Measurements from ENCODE around the gene PCSK5. TPM values are rescaled to one million over a fixed set of nuclear protein-coding genes. Genes with fewer than 3 reads are reported as not detected.

The PCSK5 gene
- total and polyA plus RNA-seq, 4 experiments from 2014 or later: 3.4 to 8.4 (median 6.5) TPM

GRCh38 chr9:76085596-76085995 is 195.1 kb downstream of the PCSK5 start:
- POLR2A ChIA-PET (ENCODE audit: partially characterized antibody): no interaction called here
- Mint-ChIP-seq H3K4me3 (no peak overlapping the region), H3K36me3 (peaks cover 4 to 6% of the 10 kb centered on the region in 2 donors), H3K27me3 (no peaks in the 10 kb centered on the region), H3K9me3 (no peaks in the 10 kb centered on the region), H3K27ac (no peak overlapping the region), H3K4me1 (peaks cover 0 to 4% (median 0%) of the 10 kb centered on the region in 4 donors)
- Histone ChIP-seq H3K36me3 (ENCODE audit: insufficient read depth, low read length) (no peaks in the 10 kb centered on the region), H3K27ac (ENCODE audit: low read depth, low read length) (no peak overlapping the region), H3K9me3 (ENCODE audit: control insufficient read depth in 1 of 2, low read length in 2 of 2) (no peaks in the 10 kb centered on the region), H3K27me3 (ENCODE audit: insufficient read depth, low read length) (no peaks in the 10 kb centered on the region), H3K4me3 (ENCODE audit: low read length in 2 of 2) (no peak overlapping the region), H3K4me1 (ENCODE audit: insufficient read depth, low read length) (no peaks in the 10 kb centered on the region)
- DNase-seq: no peak
- intact Hi-C loops (cut with micrococcal nuclease): no loop called here
- CTCF ChIA-PET (ENCODE audit: partially characterized antibody): no interaction called here

- no peak overlapping the region for H3K4me3 ChIP-seq (ENCODE audit: low read length in 2 of 2)
- intact Hi-C loops (cut with micrococcal nuclease): no loop called here
- no peaks in the 10 kb centered on the region for H3K36me3 ChIP-seq (ENCODE audit: insufficient read depth, low read length)
- DNase-seq: no peak
- ChIA-PET POLR2A (ENCODE audit: partially characterized antibody) (no interaction called here), CTCF (ENCODE audit: partially characterized antibody) (no interaction called here)
- Mint-ChIP-seq H3K27ac (no peak overlapping the region), H3K9me3 (no peaks in the 10 kb centered on the region), H3K36me3 (peaks cover 4 to 6% of the 10 kb centered on the region in 2 donors), H3K4me3 (no peak overlapping the region), H3K27me3 (no peaks in the 10 kb centered on the region), H3K4me1 (peaks cover 0 to 4% (median 0%) of the 10 kb centered on the region in 4 donors)
- H3K9me3 ChIP-seq (ENCODE audit: control insufficient read depth in 1 of 2, low read length in 2 of 2): no peaks in the 10 kb centered on the region
- H3K27me3 ChIP-seq (ENCODE audit: insufficient read depth, low read length): no peaks in the 10 kb centered on the region
- no peak overlapping the region for H3K27ac ChIP-seq (ENCODE audit: low read depth, low read length)
- no peaks in the 10 kb centered on the region for H3K4me1 ChIP-seq (ENCODE audit: insufficient read depth, low read length)
Observed at GRCh38 chr9:76086539-76086938, 196.1 kb downstream of the PCSK5 start.

- Mint-ChIP-seq H3K4me1 (peaks cover 0 to 4% (median 0%) of the 10 kb centered on the region in 4 donors), H3K9me3 (no peaks in the 10 kb centered on the region), H3K4me3 (no peak overlapping the region), H3K27ac (no peak overlapping the region), H3K27me3 (no peaks in the 10 kb centered on the region), H3K36me3 (peaks cover 4 to 6% of the 10 kb centered on the region in 2 donors)
- Histone ChIP-seq H3K27ac (ENCODE audit: low read depth, low read length) (no peak overlapping the region), H3K4me3 (ENCODE audit: low read length in 2 of 2) (no peak overlapping the region), H3K36me3 (ENCODE audit: insufficient read depth, low read length) (no peaks in the 10 kb centered on the region), H3K9me3 (ENCODE audit: control insufficient read depth in 1 of 2, low read length in 2 of 2) (no peaks in the 10 kb centered on the region), H3K4me1 (ENCODE audit: insufficient read depth, low read length) (no peaks in the 10 kb centered on the region), H3K27me3 (ENCODE audit: insufficient read depth, low read length) (no peaks in the 10 kb centered on the region)
- ChIA-PET POLR2A (ENCODE audit: partially characterized antibody) (no interaction called here), CTCF (ENCODE audit: partially characterized antibody) (no interaction called here)
- DNase-seq: no peak
- intact Hi-C loops (cut with micrococcal nuclease): no loop called here
Observed at GRCh38 chr9:76087976-76088375, 197.5 kb downstream of the PCSK5 start.

GRCh38 chr9:76090330-76090729 is 199.9 kb downstream of the PCSK5 start:
- Histone ChIP-seq H3K4me1 (ENCODE audit: insufficient read depth, low read length) (no peaks in the 10 kb centered on the region), H3K27me3 (ENCODE audit: insufficient read depth, low read length) (no peaks in the 10 kb centered on the region), H3K27ac (ENCODE audit: low read depth, low read length) (no peak overlapping the region), H3K4me3 (ENCODE audit: low read length in 2 of 2) (no peak overlapping the region), H3K9me3 (ENCODE audit: control insufficient read depth in 1 of 2, low read length in 2 of 2) (no peaks in the 10 kb centered on the region), H3K36me3 (ENCODE audit: insufficient read depth, low read length) (no peaks in the 10 kb centered on the region)
- ChIA-PET POLR2A (ENCODE audit: partially characterized antibody) (no interaction called here), CTCF (ENCODE audit: partially characterized antibody) (no interaction called here)
- Mint-ChIP-seq H3K4me3 (no peak overlapping the region), H3K27ac (no peak overlapping the region), H3K4me1 (peaks cover 0 to 4% (median 0%) of the 10 kb centered on the region in 4 donors), H3K36me3 (peaks cover 0 to 2% of the 10 kb centered on the region in 2 donors), H3K27me3 (no peaks in the 10 kb centered on the region), H3K9me3 (no peaks in the 10 kb centered on the region)
- intact Hi-C loops (cut with micrococcal nuclease): loop anchor here (10.0 kb wide), 1 partner anchor 66 kb away; no protein-coding TSS in a partner anchor
- DNase-seq: no peak

GRCh38 chr9:76090909-76091308 is 200.4 kb downstream of the PCSK5 start:
- Mint-ChIP-seq H3K27me3 (no peaks in the 10 kb centered on the region), H3K36me3 (peaks cover 3 to 5% of the 10 kb centered on the region in 2 donors), H3K27ac (no peak overlapping the region), H3K4me1 (peaks cover 0 to 4% (median 0%) of the 10 kb centered on the region in 4 donors), H3K4me3 (no peak overlapping the region), H3K9me3 (no peaks in the 10 kb centered on the region)
- no peaks in the 10 kb centered on the region for H3K4me1 ChIP-seq (ENCODE audit: insufficient read depth, low read length)
- H3K27ac ChIP-seq (ENCODE audit: low read depth, low read length): no peak overlapping the region
- CTCF ChIA-PET (ENCODE audit: partially characterized antibody): interaction anchor here (1.1 kb wide), 2 partner anchors 9 to 11 kb away, joined by 3 to 4 read pairs; no protein-coding TSS in a partner anchor
- POLR2A ChIA-PET (ENCODE audit: partially characterized antibody): no interaction called here
- H3K9me3 ChIP-seq (ENCODE audit: control insufficient read depth in 1 of 2, low read length in 2 of 2): no peaks in the 10 kb centered on the region
- intact Hi-C loops (cut with micrococcal nuclease): loop anchor here (10.0 kb wide), 1 partner anchor 66 kb away; no protein-coding TSS in a partner anchor
- H3K36me3 ChIP-seq (ENCODE audit: insufficient read depth, low read length): no peaks in the 10 kb centered on the region
- no peak overlapping the region for H3K4me3 ChIP-seq (ENCODE audit: low read length in 2 of 2)
- no peak for DNase-seq
- no peaks in the 10 kb centered on the region for H3K27me3 ChIP-seq (ENCODE audit: insufficient read depth, low read length)

GRCh38 chr9:76092572-76092971 is 202.1 kb downstream of the PCSK5 start:
- Histone ChIP-seq H3K36me3 (ENCODE audit: insufficient read depth, low read length) (no peaks in the 10 kb centered on the region), H3K27ac (ENCODE audit: low read depth, low read length) (no peak overlapping the region), H3K27me3 (ENCODE audit: insufficient read depth, low read length) (no peaks in the 10 kb centered on the region), H3K4me3 (ENCODE audit: low read length in 2 of 2) (no peak overlapping the region), H3K4me1 (ENCODE audit: insufficient read depth, low read length) (no peaks in the 10 kb centered on the region), H3K9me3 (ENCODE audit: control insufficient read depth in 1 of 2, low read length in 2 of 2) (no peaks in the 10 kb centered on the region)
- Mint-ChIP-seq H3K4me1 (peaks cover 0 to 3% (median 0%) of the 10 kb centered on the region in 4 donors), H3K9me3 (no peaks in the 10 kb centered on the region), H3K27ac (no peak overlapping the region), H3K27me3 (no peaks in the 10 kb centered on the region), H3K4me3 (no peak overlapping the region), H3K36me3 (peaks cover 6 to 7% of the 10 kb centered on the region in 2 donors)
- POLR2A ChIA-PET (ENCODE audit: partially characterized antibody): no interaction called here
- no peak for DNase-seq
- intact Hi-C loops (cut with micrococcal nuclease): loop anchor here (10.0 kb wide), 1 partner anchor 68 kb away; no protein-coding TSS in a partner anchor
- CTCF ChIA-PET (ENCODE audit: partially characterized antibody): no interaction called here

GRCh38 chr9:76095585-76095984 is 205.1 kb downstream of the PCSK5 start:
- no peaks in the 10 kb centered on the region for H3K27me3 ChIP-seq (ENCODE audit: insufficient read depth, low read length)
- Mint-ChIP-seq H3K9me3 (no peaks in the 10 kb centered on the region), H3K27ac (no peak overlapping the region), H3K4me1 (peaks cover 0 to 1% (median under 1%) of the 10 kb centered on the region in 4 donors), H3K27me3 (no peaks in the 10 kb centered on the region), H3K36me3 (peaks cover 14 to 21% of the 10 kb centered on the region in 2 donors), H3K4me3 (no peak overlapping the region)
- no peak overlapping the region for H3K27ac ChIP-seq (ENCODE audit: low read depth, low read length)
- DNase-seq: no peak
- H3K4me1 ChIP-seq (ENCODE audit: insufficient read depth, low read length): no peaks in the 10 kb centered on the region
- no peak overlapping the region for H3K4me3 ChIP-seq (ENCODE audit: low read length in 2 of 2)
- H3K9me3 ChIP-seq (ENCODE audit: control insufficient read depth in 1 of 2, low read length in 2 of 2): no peaks in the 10 kb centered on the region
- POLR2A ChIA-PET (ENCODE audit: partially characterized antibody): no interaction called here
- intact Hi-C loops (cut with micrococcal nuclease): loop anchor here (10.0 kb wide), 1 partner anchor 71 kb away; no protein-coding TSS in a partner anchor
- H3K36me3 ChIP-seq (ENCODE audit: insufficient read depth, low read length): no peaks in the 10 kb centered on the region
- CTCF ChIA-PET (ENCODE audit: partially characterized antibody): no interaction called here

Data from CD4-positive, alpha-beta memory T cell (primary cell).